HL-60 (cell line): ENCODE measurements around the gene GOLGA6L6.
"Not testable (repeated sequence)": the region's sequence is repeated elsewhere in the genome, so short reads cannot be mapped to it uniquely, and the experiment has no call there.

ENCODE experiments used
- DNase-seq, 2 experiments: peaks; one replicate each; pipeline ENCODE4 v3.0.0-alpha.2; 2010 to 2020; ENCODE audit warnings: low read depth in 1 of 2, low spot score in 1 of 2
- H3K27ac ChIP-seq: fragments of 250-450 bp; sonication (Bioruptor Pico); replicated peaks from 2 replicates; pipeline ENCODE4 v1.5.1; 2020; ENCODE audit warnings: mild to moderate bottlenecking, moderate library complexity
- H3K27me3 ChIP-seq: fragments of 250-450 bp; sonication (Bioruptor Pico); 2 replicates; pipeline ENCODE4 v1.5.1; 2021; ENCODE audit warnings: mild to moderate bottlenecking, moderate library complexity; ENCODE audit not compliant: insufficient read depth, poor library complexity, severe bottlenecking
- H3K4me3 ChIP-seq: replicated peaks from 2 replicates; pipeline ENCODE4 v1.5.1; 2011; ENCODE audit warnings: mild to moderate bottlenecking, control low read depth, low read length; ENCODE audit not compliant: insufficient read depth
- long read RNA-seq: library from polyadenylated mRNA; unstranded; transcript quantifications from one replicate; pipeline ENCODE4 v2.0.0, GENCODE V29; 2020

The GOLGA6L6 gene, protein sequence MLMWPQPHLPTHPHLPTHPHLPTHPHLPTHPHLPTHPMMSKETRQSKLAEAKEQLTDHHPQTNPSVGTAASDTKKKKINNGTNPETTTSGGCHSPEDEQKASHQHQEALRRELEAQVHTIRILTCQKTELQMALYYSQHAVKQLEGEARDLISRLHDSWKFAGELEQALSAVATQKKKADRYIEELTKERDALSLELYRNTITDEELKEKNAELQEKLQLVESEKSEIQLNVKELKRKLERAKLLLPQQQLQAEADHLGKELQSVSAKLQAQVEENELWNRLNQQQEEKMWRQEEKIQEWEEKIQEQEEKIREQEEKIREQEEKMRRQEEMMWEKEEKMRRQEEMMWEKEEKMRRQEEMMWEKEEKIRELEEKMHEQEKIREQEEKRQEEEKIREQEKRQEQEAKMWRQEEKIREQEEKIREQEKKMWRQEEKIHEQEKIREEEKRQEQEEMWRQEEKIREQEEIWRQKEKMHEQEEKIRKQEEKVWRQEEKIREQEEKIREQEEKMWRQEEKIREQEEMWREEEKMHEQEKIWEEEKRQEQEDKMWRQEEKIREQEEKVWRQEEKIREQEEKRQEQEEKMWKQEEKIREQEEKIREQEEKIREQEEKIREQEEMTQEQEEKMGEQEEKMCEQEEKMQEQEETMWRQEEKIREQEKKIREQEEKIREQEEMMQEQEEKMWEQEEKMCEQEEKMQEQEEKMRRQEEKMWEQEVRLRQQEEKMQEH
- long read RNA-seq = 0 reads

GRCh38 chr15:20541700-20542099 lies at the start of gene GOLGA6L6:
Gene GOLGA6L6 (minus strand): TSS chr15:20541800. CDS start chr15:20541709, 91 bp downstream.
- H3K27me3 ChIP-seq, H3K4me3 ChIP-seq, DNase-seq, H3K27ac ChIP-seq: not testable (repeated sequence)

- not testable (repeated sequence) for H3K4me3 ChIP-seq, H3K27me3 ChIP-seq, DNase-seq, H3K27ac ChIP-seq
These were observed 48.5 kb upstream of the GOLGA6L6 start for GRCh38 chr15:20590069-20590468.

DNA sequence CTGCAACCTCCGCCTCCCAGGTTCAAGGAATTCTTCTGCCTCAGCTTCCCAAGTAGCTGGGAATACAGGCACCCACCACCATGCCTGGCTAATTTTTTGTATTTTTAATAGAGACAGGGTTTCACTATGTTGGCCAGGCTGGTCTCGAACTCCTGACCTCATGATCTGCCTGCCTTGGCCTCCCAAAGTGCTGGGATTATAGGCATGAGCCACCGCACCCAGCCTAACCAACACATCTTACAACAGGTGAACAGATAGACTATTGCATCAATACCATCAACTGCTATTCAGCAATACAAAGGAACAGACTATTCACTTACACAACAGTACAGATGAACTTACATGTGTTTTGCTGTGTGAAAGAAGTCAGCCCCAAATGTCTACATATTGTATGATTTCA lies 45.2 kb upstream of the GOLGA6L6 start:
- H3K27me3 ChIP-seq, DNase-seq, H3K4me3 ChIP-seq, H3K27ac ChIP-seq: not testable (repeated sequence)

- H3K4me3 ChIP-seq, DNase-seq, H3K27ac ChIP-seq, H3K27me3 ChIP-seq: not testable (repeated sequence)
These were observed 41.1 kb upstream of the GOLGA6L6 start for GRCh38 chr15:20582726-20583115.

DNA sequence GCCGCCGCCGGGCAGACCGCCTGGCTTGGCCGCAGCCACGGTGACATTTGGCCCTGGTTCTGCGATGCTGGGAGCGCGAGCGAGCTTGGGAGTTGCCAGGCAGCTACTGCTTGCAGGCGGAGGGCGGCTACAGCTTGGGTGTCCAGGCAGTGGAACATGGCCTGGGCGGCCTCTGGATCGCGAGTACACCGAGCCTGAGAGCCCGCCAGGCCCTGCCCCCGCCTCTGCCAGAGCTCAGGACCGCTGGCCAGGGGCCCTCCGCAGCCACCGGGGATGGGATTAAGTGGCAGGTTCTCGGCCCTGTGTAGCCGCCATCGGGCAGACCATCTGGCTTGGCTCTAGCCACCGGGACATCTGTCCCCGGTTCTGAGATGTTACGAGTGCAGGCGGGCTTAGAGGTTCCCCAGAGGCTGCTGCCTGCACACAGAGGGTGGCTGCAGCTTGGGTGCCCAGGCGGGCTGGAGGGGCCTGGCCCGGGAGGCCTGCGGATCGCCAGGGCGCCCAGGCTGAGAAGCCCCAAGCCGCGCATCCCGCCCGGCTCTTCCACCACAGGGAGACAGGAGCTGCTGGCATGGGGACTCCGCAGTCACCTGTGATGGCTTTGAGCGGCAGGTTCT lies 40.6 kb upstream of the GOLGA6L6 start:
- DNase-seq = not testable (repeated sequence)

DNA sequence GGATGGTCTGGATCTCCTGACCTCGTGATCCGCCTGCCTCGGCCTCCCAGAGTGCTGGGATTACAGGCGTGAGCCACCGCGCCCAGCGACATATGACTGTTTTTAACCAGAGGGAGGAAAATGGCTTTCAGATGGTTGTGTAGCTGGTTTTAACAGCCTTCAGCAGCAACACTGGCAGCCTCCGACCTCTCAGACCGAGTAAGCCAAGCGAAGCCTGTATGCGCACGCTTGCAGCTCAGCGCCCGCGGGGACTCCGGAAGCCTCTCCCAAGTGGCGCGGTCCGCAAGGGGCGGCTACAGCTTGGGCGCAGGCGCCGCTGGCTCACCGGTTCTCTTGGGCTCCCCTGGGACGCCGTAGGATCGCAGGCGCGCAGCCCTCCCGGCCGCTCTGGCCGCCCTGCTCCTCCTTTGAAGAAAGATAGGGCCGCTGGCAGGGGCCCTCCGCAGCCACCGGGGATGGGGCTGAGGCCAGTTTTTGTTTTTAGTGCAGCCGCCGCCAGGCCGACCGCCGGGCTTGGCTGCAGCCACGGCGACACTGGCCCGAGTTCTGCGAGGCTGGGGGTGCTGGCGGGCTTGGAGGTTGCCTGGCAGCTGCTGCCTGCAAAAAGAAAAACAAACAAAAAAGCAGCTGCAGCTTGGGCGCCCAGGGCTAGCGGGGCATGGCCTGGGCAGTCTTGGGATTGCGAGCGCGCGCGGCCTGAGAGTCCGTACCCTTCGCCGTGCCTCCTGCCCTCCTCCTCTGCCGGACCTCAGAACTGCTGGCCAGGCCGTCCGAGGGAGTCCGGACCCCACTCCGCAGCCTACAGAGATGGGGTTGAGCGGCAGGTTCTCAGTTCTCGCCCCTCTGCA lies 39.9 kb upstream of the GOLGA6L6 start:
- DNase-seq, H3K27me3 ChIP-seq, H3K27ac ChIP-seq, H3K4me3 ChIP-seq: not testable (repeated sequence)

More for the DNA sequence above, 40.6 kb upstream of the GOLGA6L6 start:
- H3K27ac ChIP-seq, H3K27me3 ChIP-seq, H3K4me3 ChIP-seq: not testable (repeated sequence)

- not testable (repeated sequence) for H3K4me3 ChIP-seq, H3K27ac ChIP-seq, DNase-seq, H3K27me3 ChIP-seq
These were observed 38.1 kb upstream of the GOLGA6L6 start for GRCh38 chr15:20579662-20580061.

GRCh38 chr15:20551289-20551688 lies 9.7 kb upstream of the GOLGA6L6 start:
- H3K27ac ChIP-seq, H3K4me3 ChIP-seq, H3K27me3 ChIP-seq, DNase-seq: not testable (repeated sequence)

GRCh38 chr15:20505926-20506658 lies 35.5 kb downstream of the GOLGA6L6 start:
- not testable (repeated sequence) for DNase-seq

DNA sequence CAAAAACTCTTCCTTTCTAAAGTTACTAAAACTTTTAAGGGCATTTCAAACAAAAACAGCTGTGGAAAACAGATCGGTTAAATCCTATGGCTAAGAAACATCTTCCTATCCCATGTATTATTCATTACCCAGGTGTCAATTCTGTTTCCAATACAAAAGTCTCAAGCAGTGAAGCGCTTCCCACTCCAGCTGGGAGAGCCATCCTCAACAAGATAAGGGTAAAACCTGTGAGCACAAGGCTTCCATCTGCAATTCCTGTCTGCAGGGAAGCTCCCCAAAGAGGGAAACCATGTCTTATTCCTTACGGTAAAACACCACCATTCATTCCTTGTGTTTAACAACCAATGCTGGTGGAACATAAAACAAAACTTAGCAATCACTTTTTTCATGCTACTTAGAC lies 38.8 kb downstream of the GOLGA6L6 start:
- H3K27ac ChIP-seq, H3K4me3 ChIP-seq, H3K27me3 ChIP-seq, DNase-seq: not testable (repeated sequence)

More at GRCh38 chr15:20505926-20506658, 35.5 kb downstream of the GOLGA6L6 start:
- H3K4me3 ChIP-seq, H3K27me3 ChIP-seq, H3K27ac ChIP-seq: not testable (repeated sequence)

GRCh38 chr15:20501512-20502222 lies 39.9 kb downstream of the GOLGA6L6 start:
- not testable (repeated sequence) for DNase-seq, H3K27ac ChIP-seq, H3K4me3 ChIP-seq, H3K27me3 ChIP-seq

DNA sequence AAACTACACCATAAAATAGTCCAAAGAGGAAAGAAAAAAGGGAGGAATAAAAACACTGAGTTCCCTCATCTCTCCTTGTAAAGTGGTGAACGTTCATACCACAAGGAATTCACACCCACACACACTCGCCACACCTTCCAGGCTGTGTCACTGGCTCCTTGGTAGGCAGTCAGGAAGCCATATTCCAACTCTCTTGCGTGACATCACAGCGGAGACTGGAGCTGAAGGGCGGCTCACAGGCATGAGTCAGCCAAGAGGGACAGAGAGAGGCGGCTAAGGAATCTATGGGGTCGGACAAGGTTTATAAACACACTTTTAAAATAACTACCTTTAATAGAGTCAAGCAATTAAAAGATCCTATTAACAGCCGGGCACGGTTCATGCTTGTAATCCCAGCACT lies 43.8 kb downstream of the GOLGA6L6 start:
- not testable (repeated sequence) for H3K27me3 ChIP-seq, H3K4me3 ChIP-seq, DNase-seq, H3K27ac ChIP-seq

DNA sequence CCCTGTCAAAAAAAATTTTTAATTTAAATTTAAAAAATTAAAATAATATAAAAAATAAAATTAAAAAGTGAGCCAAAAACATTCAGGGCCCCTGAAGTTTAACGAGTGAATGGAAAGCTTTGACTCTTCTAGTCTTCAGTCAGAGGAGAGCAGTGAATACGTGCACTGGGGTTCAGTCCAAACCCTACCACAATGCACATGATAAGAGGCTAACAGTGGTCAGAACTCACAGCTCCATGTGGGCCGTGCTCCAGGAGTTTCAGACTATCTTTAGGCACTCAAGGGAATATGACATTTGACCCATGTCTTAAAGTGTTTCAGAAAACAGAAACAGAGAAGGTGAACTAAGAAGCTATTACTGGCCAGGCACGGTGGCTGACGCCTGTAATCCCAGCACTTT lies 48.6 kb downstream of the GOLGA6L6 start:
- H3K4me3 ChIP-seq = not testable (repeated sequence)

More for the DNA sequence above, 48.6 kb downstream of the GOLGA6L6 start:
- DNase-seq, H3K27ac ChIP-seq, H3K27me3 ChIP-seq: not testable (repeated sequence)
